HepG2 (cell line): ENCODE results near the gene BMPR1B. TPM values are rescaled to one million over a fixed set of nuclear protein-coding genes. Genes with fewer than 3 reads are reported as not detected.

Experiments used
- ATAC-seq: fragments of 200-7000 bp; cut with Tn5 transposase; 3 replicates; pipeline ENCODE4 v1.9.1; 2020; ENCODE audit warnings: mild to moderate bottlenecking, moderate library complexity
- BruUV-seq: library from RNA; stranded (reverse); fragments of 400-500 nt; replicated peaks from 2 replicates; lab custom pipeline; 2021; lab: Mats Ljungman, UMichigan
- CTCF ChIA-PET: fragments of 300-600 bp; formaldehyde crosslinking; extraction: SDS; loops from one replicate; lab custom pipeline; 2021; ENCODE audit warnings: low total read pairs, inconsistent platforms, low intra/inter-chr PET ratio; lab: Yijun Ruan, JAX
- POLR2A ChIA-PET: fragments of 350-600 bp; sonication (Branson Sonifier 250); formaldehyde crosslinking; loops from one replicate; lab custom pipeline; 2020; ENCODE audit warnings: antibody characterized with exemption, inconsistent platforms; lab: Yijun Ruan, JAX
- DNase-seq: peaks from one replicate; pipeline ENCODE4 v3.0.0-alpha.2; 2015; ENCODE audit warnings: low spot score
- FAIRE-seq: peaks from 3 replicates; lab custom pipeline; 2011; peaks lifted over from hg19 to GRCh38; lab: Jason Lieb, UNC
- H2AFZ ChIP-seq: one replicate; pipeline ENCODE4 v1.6.1; 2011; ENCODE audit warnings: low read length, inconsistent platforms
- H3K27ac ChIP-seq: fragments of 300-600 bp; 3 replicates; pipeline ENCODE4 v1.8.0; 2011; ENCODE audit warnings: mixed run types, mild to moderate bottlenecking, mixed read lengths, low read length, inconsistent platforms; ENCODE audit not compliant: insufficient read depth; ENCODE audit errors: extremely low read length
- H3K27me3 ChIP-seq, 2 experiments: fragments of 200-600 bp in 1 of 2; 2 replicates in 1 of 2; 3 replicates in 1 of 2; pipeline versions ENCODE4 v1.6.0 to v1.8.0; 2011; ENCODE audit warnings: low read length in 2 of 2, mild to moderate bottlenecking in 2 of 2, moderate library complexity in 2 of 2, inconsistent platforms in 1 of 2; ENCODE audit not compliant: insufficient read depth in 2 of 2, control insufficient read depth in 1 of 2
- H3K36me3 ChIP-seq, 2 experiments: fragments of 200-600 bp in 1 of 2; replicated peaks in 1 of 2; 2 replicates in 1 of 2; 3 replicates in 1 of 2; pipeline versions ENCODE4 v1.5.1 to v1.8.0; 2011; ENCODE audit warnings: low read length in 2 of 2, inconsistent platforms in 1 of 2; ENCODE audit not compliant: insufficient read depth in 2 of 2, control insufficient read depth in 1 of 2
- H3K4me1 ChIP-seq: 2 replicates; pipeline ENCODE4 v1.5.1; 2012; ENCODE audit warnings: low read length, inconsistent platforms; ENCODE audit not compliant: insufficient read depth
- H3K4me2 ChIP-seq: 2 replicates; pipeline ENCODE4 v1.6.0; 2011; ENCODE audit warnings: low read depth, low read length, inconsistent platforms
- H3K4me3 ChIP-seq, 3 experiments: fragments of 200-600 bp in 1 of 3; sonication (generic), shearing (Covaris generic) in 1 of 3; replicated peaks in 1 of 3; 2 replicates each; pipeline ENCODE4 v1.5.1; 2011 to 2016; ENCODE audit warnings: low read length in 3 of 3, inconsistent platforms in 2 of 3, low read depth in 2 of 3, mild to moderate bottlenecking in 2 of 3, control low read depth in 1 of 3, mixed read lengths in 1 of 3; ENCODE audit not compliant: insufficient read depth in 1 of 3
- H3K79me2 ChIP-seq: one replicate; pipeline ENCODE4 v1.6.1; 2011; ENCODE audit warnings: low read length, inconsistent platforms; ENCODE audit not compliant: insufficient read depth
- H3K9ac ChIP-seq: 2 replicates; pipeline ENCODE4 v1.6.0; 2011; ENCODE audit warnings: mild to moderate bottlenecking, low read depth, low read length, inconsistent platforms; ENCODE audit not compliant: insufficient read depth
- H3K9me3 ChIP-seq: 2 replicates; pipeline ENCODE4 v1.5.1; 2012; ENCODE audit warnings: mild to moderate bottlenecking, low read length
- H4K20me1 ChIP-seq: 2 replicates; pipeline ENCODE4 v1.6.0; 2011; ENCODE audit warnings: inconsistent platforms, mild to moderate bottlenecking, low read length, moderate library complexity; ENCODE audit not compliant: insufficient read depth
- CREM ChIP-seq, 2 experiments: sonication (generic) in 1 of 2; formaldehyde crosslinking in 1 of 2; IDR thresholded peaks; 2 replicates each; pipeline versions ENCODE4 v1.4.0 to v1.6.1; 2016 to 2020; ENCODE audit warnings: antibody characterized with exemption in 1 of 2, mild to moderate bottlenecking in 1 of 2, missing genetic modification reagents in 1 of 2
- GATAD2A ChIP-seq: IDR thresholded peaks from 2 replicates; pipeline ENCODE4 v1.6.1; 2016
- HNRNPH1 ChIP-seq: fragments of 200-400 bp; formaldehyde crosslinking; optimal IDR thresholded peaks from 2 replicates; pipeline ENCODE3; 2017; ENCODE audit warnings: mild to moderate bottlenecking, low read depth, low read length
- KLF16 ChIP-seq, 2 experiments: sonication (generic) in 1 of 2; formaldehyde crosslinking in 1 of 2; IDR thresholded peaks; 2 replicates each; pipeline versions ENCODE4 v1.6.1 to v1.8.0; 2016 to 2023; ENCODE audit warnings: missing genetic modification reagents in 2 of 2, missing compliant biosample characterization in 1 of 2
- ZNF12 ChIP-seq: sonication (generic); formaldehyde crosslinking; IDR thresholded peaks from 2 replicates; pipeline ENCODE4 v1.5.0; 2020; ENCODE audit warnings: missing genetic modification reagents
- ZNF17 ChIP-seq: sonication (generic); formaldehyde crosslinking; IDR thresholded peaks from 2 replicates; pipeline ENCODE4 v1.5.0; 2020; ENCODE audit warnings: mild to moderate bottlenecking, missing genetic modification reagents
- ZNF207 ChIP-seq: fragments of 450-650 bp; IDR thresholded peaks from 2 replicates; pipeline ENCODE4 v1.6.1; 2016; ENCODE audit warnings: antibody characterized with exemption, borderline replicate concordance
- ZNF460 ChIP-seq: sonication (generic); formaldehyde crosslinking; IDR thresholded peaks from 2 replicates; pipeline ENCODE4 v1.5.1; 2020; ENCODE audit warnings: missing genetic modification reagents, mild to moderate bottlenecking, borderline replicate concordance
- ZNF781 ChIP-seq: sonication (generic); formaldehyde crosslinking; IDR thresholded peaks from 2 replicates; pipeline ENCODE4 v1.5.1; 2020; ENCODE audit warnings: borderline replicate concordance, mild to moderate bottlenecking, missing genetic modification reagents; ENCODE audit errors: not compliant biosample characterization
- ZSCAN12 ChIP-seq: sonication (generic); formaldehyde crosslinking; IDR thresholded peaks from 2 replicates; pipeline ENCODE4 v1.9.0; 2021; ENCODE audit warnings: mild to moderate bottlenecking, missing genetic modification reagents
- WGBS: methylation state at CpG from one replicate; pipeline ENCODE4 v1.1.6; 2017; ENCODE audit warnings: low lambda C conversion rate; 5-methylcytosine and 5-hydroxymethylcytosine counted together
- in situ Hi-C: cut with HindIII; loops from 2 replicates; pipeline ENCODE4 v1.10.0; 2017; ENCODE audit warnings: low pct_unique_long_range_greater_than_20kb; ENCODE audit not compliant: extremely low pct_ligation_motif_present
- intact Hi-C: fragments of 100-400 bp; cut with micrococcal nuclease; formaldehyde crosslinking; loops from one replicate; pipeline ENCODE4 v1.10.0; 2022; ENCODE audit not compliant: unreplicated experiment
- polyA plus RNA-seq, 8 experiments: library from polyadenylated mRNA; depleted of rRNA in 3 of 8; stranded (reverse) in 7 of 8; unstranded in 1 of 8; fragments of >200 nt; fragmentation: Illumina TruSeq in 4 of 8; extraction: Trizol in 4 of 8; gene quantifications; 2 replicates each; pipeline versions ENCODE4 v1.2.1 to v1.2.3, GENCODE V29; 2011 to 2016; ENCODE audit warnings: low read depth in 4 of 8, missing spikeins in 1 of 8, mixed read lengths in 1 of 8; ENCODE audit not compliant: insufficient read depth in 1 of 8
- total RNA-seq, 5 experiments: library from RNA; depleted of rRNA; stranded (reverse); fragments of >200 nt; fragmentation: Illumina TruSeq; extraction: Trizol; gene quantifications; 2 replicates each; pipeline ENCODE4 v1.2.3, GENCODE V29; 2016; ENCODE audit warnings: low read depth in 1 of 5

Gene BMPR1B
- total and polyA plus RNA-seq, 2 of the 13 experiments (the other 11 are each of a cell fraction or from before 2014, with no cell fraction given), result 0.07 TPM; not detected in 1

DNA sequence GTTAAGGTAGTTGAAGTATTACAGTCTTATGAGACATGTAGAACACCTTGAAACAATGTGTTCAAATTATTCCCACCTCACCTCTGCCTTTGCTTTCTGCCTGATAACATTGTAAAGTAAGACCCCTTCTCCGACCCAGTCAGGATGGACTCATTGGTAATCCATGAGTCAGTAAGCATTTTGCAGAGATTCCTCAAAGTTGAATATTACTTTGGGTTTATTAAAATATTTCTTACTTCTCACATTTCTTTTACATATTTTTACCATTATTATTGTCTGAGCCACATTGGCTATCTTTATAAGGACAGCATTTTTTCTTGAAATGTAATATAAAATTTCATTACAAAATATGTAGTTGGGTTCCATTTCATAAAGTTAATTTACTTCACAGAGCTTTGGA lies 201.6 kb downstream of the BMPR1B start (continued):
- no peak for TF ChIP-seq KLF16 (CRISPR knock-in tag; IDR thresholded peaks at IDR 0.05)
- TF ChIP-seq ZNF781 (CRISPR knock-in tag), result no peak

DNA sequence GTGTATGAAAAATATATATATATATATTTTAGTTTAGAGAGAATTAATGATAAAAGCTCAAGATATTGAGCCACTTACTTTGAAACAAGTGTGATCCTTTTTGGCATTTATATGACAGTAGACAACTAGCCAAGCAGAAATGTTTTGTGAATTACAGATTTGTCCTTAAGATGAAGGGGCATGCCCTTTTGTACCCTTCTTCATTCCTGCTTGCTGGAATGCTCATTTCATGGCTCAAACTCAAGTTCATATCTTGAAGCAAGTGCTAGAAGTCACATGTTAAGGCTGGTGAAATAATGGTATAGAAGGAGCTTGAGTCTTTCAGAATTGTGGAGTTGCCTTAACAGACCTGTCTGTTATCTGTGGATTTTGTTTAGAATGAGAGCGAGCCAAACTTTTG lies 203.0 kb downstream of the BMPR1B start:
- Histone ChIP-seq H3K27me3 (no peaks in the 10 kb centered on the region), H3K27ac (no peak overlapping the region), H3K9me3 (no peaks in the 10 kb centered on the region), H3K9ac (no peak overlapping the region), H3K4me3 (no peak overlapping the region), H3K4me2 (no peak overlapping the region), H3K4me1 (no peaks in the 10 kb centered on the region), H3K79me2 (no peaks in the 10 kb centered on the region), H2AFZ (no peak overlapping the region), H3K36me3 (no peaks in the 10 kb centered on the region), H4K20me1 (no peaks in the 10 kb centered on the region)
- BruUV-seq, result no TSS peak
- no peak for TF ChIP-seq ZNF12 (CRISPR knock-in tag)
- TF ChIP-seq ZSCAN12 (CRISPR knock-in tag), result no peak
- TF ChIP-seq ZNF460 (CRISPR knock-in tag), result no peak
- TF ChIP-seq HNRNPH1, result no peak
- no peak for TF ChIP-seq ZNF207
- no peak for TF ChIP-seq ZNF17 (CRISPR knock-in tag)
- TF ChIP-seq CREM (IDR thresholded peaks at IDR 0.05), result no peak
- no peak for TF ChIP-seq CREM (CRISPR knock-in tag; IDR thresholded peaks at IDR 0.05)
- no peak for TF ChIP-seq GATAD2A (CRISPR knock-in tag)
- FAIRE-seq, result no peak
- intact Hi-C loops (no loop called here), in situ Hi-C loops (no loop called here)
- WGBS, result 44% methylated on average over 1 of the region's 1 CpG
- ChIA-PET POLR2A (no interaction called here), CTCF (no interaction called here)
- no peak for ATAC-seq
- no peak for DNase-seq
